Measurements from ENCODE around the gene KCNQ1.

GRCh38 chr11:2699531-2700414 lies 255.0 kb downstream of the KCNQ1 start, which contains the start of gene KCNQ1OT1:
- TF ChIP-seq POLR2A (IDR thresholded peaks at IDR 0.05; ENCODE audit: low read length), result peak; percentile 94
- TF ChIP-seq GATA1 (IDR thresholded peaks at IDR 0.05; ENCODE audit: low read depth, low read length), result no peak
